HCT116 (cell line): ENCODE measurements around the gene SRGAP3. TPM values are rescaled to one million over a fixed set of nuclear protein-coding genes. Genes with fewer than 3 reads are reported as not detected.

Source experiments
- ATAC-seq: fragments of 200-7000 bp; cut with Tn5 transposase; 2 replicates; pipeline ENCODE4 v1.9.1; 2020; ENCODE audit warnings: mild to moderate bottlenecking, moderate library complexity
- BruUV-seq: library from RNA; stranded (reverse); fragments of 400-500 nt; replicated peaks from 2 replicates; lab custom pipeline; 2021; lab: Mats Ljungman, UMichigan
- CTCF ChIA-PET: fragments of 300-600 bp; sonication (Branson Sonifier 250); formaldehyde crosslinking; loops from one replicate; lab custom pipeline; 2021; ENCODE audit warnings: antibody characterized with exemption; lab: Charles Lee
- POLR2A ChIA-PET: fragments of 300-600, 350-600 bp; sonication (Branson Sonifier 250); formaldehyde crosslinking; loops from one replicate; lab custom pipeline; 2021; ENCODE audit warnings: antibody characterized with exemption; lab: Charles Lee
- RAD21 ChIA-PET, 2 experiments: fragments of 300-600 bp; sonication (Branson Sonifier 250); formaldehyde crosslinking; loops; one replicate each; lab custom pipeline; 2023; ENCODE audit warnings: low total read pairs in 2 of 2; ENCODE audit not compliant: uncharacterized antibody in 2 of 2, unreplicated experiment in 2 of 2, low non-redundant PET in 1 of 2; lab: Charles Lee
- DNase-seq: peaks from one replicate; pipeline ENCODE4 v3.0.0-alpha.2; 2010; ENCODE audit warnings: low read depth, low spot score
- H2AFZ ChIP-seq: fragments of 200-600 bp; shearing (Covaris generic), sonication (generic); 2 replicates; pipeline ENCODE4 v1.6.1; 2017; ENCODE audit warnings: low read depth, mixed run types, mixed read lengths, antibody characterized with exemption, low read length; ENCODE audit not compliant: poor library complexity, severe bottlenecking
- H3K27ac ChIP-seq: 2 replicates; pipeline ENCODE4 v1.5.1; 2012; ENCODE audit warnings: low read depth, low read length
- H3K27me3 ChIP-seq: fragments of 200-600 bp; sonication (generic); 2 replicates; pipeline ENCODE4 v1.6.1; 2016; ENCODE audit warnings: mixed run types, low read length, mixed read lengths; ENCODE audit not compliant: insufficient read depth
- H3K36me3 ChIP-seq, 2 experiments: fragments of 200-500 bp in 1 of 2; fragments of 200-600 bp in 1 of 2; sonication (Bioruptor generic) in 1 of 2; sonication (generic) in 1 of 2; 2 replicates each; pipeline versions ENCODE4 v1.5.1 to v1.6.1; 2014 to 2016; ENCODE audit warnings: low read length in 2 of 2, inconsistent platforms in 1 of 2, mixed read lengths in 1 of 2, mixed run types in 1 of 2; ENCODE audit not compliant: insufficient read depth in 2 of 2, control insufficient read depth in 1 of 2
- H3K4me1 ChIP-seq, 2 experiments: fragments of 200-600 bp in 1 of 2; sonication (generic) in 1 of 2; 2 replicates each; pipeline versions ENCODE4 v1.5.1 to v1.6.1; 2012 to 2017; ENCODE audit warnings: low read length in 2 of 2, inconsistent platforms in 1 of 2, mild to moderate bottlenecking in 1 of 2, mixed read lengths in 1 of 2, mixed run types in 1 of 2, moderate library complexity in 1 of 2; ENCODE audit not compliant: insufficient read depth in 2 of 2, control insufficient read depth in 1 of 2
- H3K4me2 ChIP-seq: fragments of 200-600 bp; sonication (generic); 2 replicates; pipeline ENCODE4 v1.6.1; 2017; ENCODE audit warnings: mixed run types, low read length, mixed read lengths
- H3K4me3 ChIP-seq, 2 experiments: fragments of 200-600 bp in 1 of 2; sonication (generic) in 1 of 2; replicated peaks in 1 of 2; 2 replicates each; pipeline ENCODE4 v1.5.1; 2011 to 2016; ENCODE audit warnings: low read length in 2 of 2, control low read depth in 1 of 2, low read depth in 1 of 2, mild to moderate bottlenecking in 1 of 2, mixed read lengths in 1 of 2, mixed run types in 1 of 2
- H3K79me2 ChIP-seq: fragments of 200-600 bp; sonication (generic); 2 replicates; pipeline ENCODE4 v1.6.1; 2017; ENCODE audit warnings: mild to moderate bottlenecking, mixed run types, low read length, moderate library complexity, mixed read lengths; ENCODE audit not compliant: insufficient read depth
- H3K9ac ChIP-seq: fragments of 200-600 bp; sonication (generic); 2 replicates; pipeline ENCODE4 v1.6.1; 2016; ENCODE audit warnings: low read length, mixed read lengths
- H3K9me2 ChIP-seq: fragments of 200-600 bp; sonication (generic), shearing (Covaris generic); 2 replicates; pipeline ENCODE4 v1.6.1; 2017; ENCODE audit warnings: mixed run types, mild to moderate bottlenecking, moderate library complexity; ENCODE audit not compliant: insufficient read depth
- H3K9me3 ChIP-seq, 2 experiments: fragments of 200-500 bp in 1 of 2; fragments of 200-600 bp in 1 of 2; sonication (Bioruptor generic) in 1 of 2; sonication (generic) in 1 of 2; 2 replicates each; pipeline ENCODE4 v1.6.1; 2014 to 2017; ENCODE audit warnings: low read length in 2 of 2, mixed read lengths in 2 of 2, inconsistent platforms in 1 of 2, low read depth in 1 of 2, mild to moderate bottlenecking in 1 of 2, mixed run types in 1 of 2, moderate library complexity in 1 of 2; ENCODE audit not compliant: control insufficient read depth in 1 of 2, insufficient read depth in 1 of 2
- H4K20me1 ChIP-seq: fragments of 200-600 bp; sonication (generic), shearing (Covaris generic); 2 replicates; pipeline ENCODE4 v1.6.1; 2017; ENCODE audit warnings: mixed run types, mild to moderate bottlenecking, moderate library complexity; ENCODE audit not compliant: insufficient read depth
- REST ChIP-seq: IDR thresholded peaks from 2 replicates; pipeline ENCODE4 v1.6.1; 2012; ENCODE audit warnings: low read depth
- intact Hi-C: fragments of 100-400 bp; cut with micrococcal nuclease; formaldehyde crosslinking; loops from 2 replicates; pipeline ENCODE4 v1.10.0; 2022
- total RNA-seq: library from RNA; stranded (reverse); gene quantifications from one replicate; pipeline ENCODE4 v1.2.1, GENCODE V29; 2021; ENCODE audit not compliant: unreplicated experiment

The SRGAP3 gene
- total RNA-seq, 1 experiment from 2014 or later = 8.3 TPM

GRCh38 chr3:9143184-9143583, 106.3 kb downstream of the SRGAP3 start:
- Histone ChIP-seq H3K36me3 (no peaks in the 10 kb centered on the region), H3K79me2 (no peaks in the 10 kb centered on the region)
- POLR2A ChIA-PET = no interaction called here

More at GRCh38 chr3:9143184-9143583, 106.3 kb downstream of the SRGAP3 start:
- Histone ChIP-seq H3K27me3 (no peaks in the 10 kb centered on the region), H4K20me1 (no peaks in the 10 kb centered on the region), H2AFZ (no peak overlapping the region), H3K9me3 (no peaks in the 10 kb centered on the region), H3K9me2 (no peaks in the 10 kb centered on the region), H3K4me2 (no peak overlapping the region), H3K4me3 (no peak overlapping the region), H3K4me1 (no peaks in the 10 kb centered on the region), H3K9ac (no peak overlapping the region), H3K27ac (no peak overlapping the region)
- ChIA-PET RAD21 (no interaction called here), CTCF (no interaction called here)
- ATAC-seq = no peak
- TF ChIP-seq REST = no peak
- no TSS peak for BruUV-seq
- intact Hi-C loops = no loop called here
- DNase-seq = no peak
